ENCODE data around the gene HDAC6. TPM values are rescaled to one million over a fixed set of nuclear protein-coding genes. Genes with fewer than 3 reads are reported as not detected.
"Not testable (repeated sequence)": the region's sequence is repeated elsewhere in the genome, so short reads cannot be mapped to it uniquely, and the experiment has no call there.

The HDAC6 gene

DNA sequence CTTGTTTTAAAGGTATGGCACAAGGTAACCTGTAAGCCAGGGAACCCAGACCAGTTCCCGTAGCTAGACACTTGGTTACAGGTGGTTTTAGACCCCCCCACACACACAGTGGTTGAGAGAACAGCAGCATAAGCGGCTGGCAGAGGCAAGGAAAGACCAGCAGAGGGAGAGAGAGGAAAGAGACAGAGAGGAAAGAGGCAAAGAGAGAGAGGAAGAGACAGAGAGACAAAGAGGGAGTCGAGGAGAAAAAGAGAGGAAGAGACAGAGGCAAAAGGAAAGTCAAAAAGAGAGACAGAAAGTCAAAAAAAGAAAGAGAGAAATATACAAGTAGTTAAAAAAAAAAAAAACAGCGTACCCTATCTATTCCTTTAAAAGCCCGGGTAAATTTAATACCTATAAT lies 53.0 kb downstream of the HDAC6 start:
- Histone ChIP-seq H3K9me3 (replicated peaks; ENCODE audit: low read length) (no peaks in the 10 kb centered on the region), H3K9ac (ENCODE audit: low read depth, low read length) (no peak overlapping the region), H3K4me2 (ENCODE audit: low read length) (no peak overlapping the region), H3K4me3 (ENCODE audit: low read length) (no peak overlapping the region), H3K36me3 (ENCODE audit: insufficient read depth, low read length) (no peaks in the 10 kb centered on the region), H3K27me3 (ENCODE audit: control insufficient read depth, insufficient read depth, low read length) (peaks cover 2% of the 10 kb centered on the region), H3K4me1 (ENCODE audit: control insufficient read depth, insufficient read depth, low read length) (no peaks in the 10 kb centered on the region)

DNA sequence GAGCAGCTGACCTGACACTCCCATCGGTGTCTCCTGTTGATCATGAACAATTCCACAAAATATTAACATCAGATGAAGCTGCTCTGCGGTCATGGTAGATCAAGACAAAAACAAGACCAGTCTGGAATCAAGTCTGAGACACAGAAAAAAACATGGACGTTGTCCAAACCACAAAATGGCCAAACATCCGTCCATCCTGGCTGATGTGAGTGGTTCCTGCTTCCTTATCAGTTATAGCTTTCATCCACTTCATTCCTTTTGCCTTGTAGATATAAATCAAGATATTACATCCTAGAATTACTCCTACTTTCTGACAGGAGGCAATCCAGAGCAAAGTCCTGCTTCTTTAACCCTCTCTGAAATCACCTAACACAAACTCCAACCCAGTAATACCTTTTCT lies 62.3 kb downstream of the HDAC6 start:
- Histone ChIP-seq H3K36me3 (ENCODE audit: insufficient read depth, low read length) (no peaks in the 10 kb centered on the region), H3K9ac (ENCODE audit: low read depth, low read length) (no peak overlapping the region), H3K4me3 (ENCODE audit: low read length) (no peak overlapping the region), H3K9me3 (replicated peaks; ENCODE audit: low read length) (no peaks in the 10 kb centered on the region), H3K4me1 (ENCODE audit: control insufficient read depth, insufficient read depth, low read length) (peaks cover 5% of the 10 kb centered on the region), H3K4me2 (ENCODE audit: low read length) (no peak overlapping the region), H3K27me3 (ENCODE audit: control insufficient read depth, insufficient read depth, low read length) (no peaks in the 10 kb centered on the region)

DNA sequence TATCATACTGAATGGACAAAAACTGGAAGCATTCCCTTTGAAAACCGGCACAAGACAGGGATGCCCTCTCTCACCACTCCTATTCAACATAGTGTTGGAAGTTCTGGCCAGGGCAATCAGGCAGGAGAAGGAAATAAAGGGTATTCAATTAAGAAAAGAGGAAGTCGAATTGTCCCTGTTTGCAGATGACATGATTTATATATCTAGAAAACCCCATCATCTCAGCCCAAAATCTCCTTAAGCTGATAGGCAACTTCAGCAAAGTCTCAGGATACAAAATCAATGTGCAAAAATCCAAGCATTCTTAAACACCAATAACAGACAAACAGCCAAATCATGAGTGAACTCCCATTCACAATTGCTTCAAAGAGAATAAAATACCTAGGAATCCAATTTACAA lies 70.2 kb downstream of the HDAC6 start:
- H3K9ac ChIP-seq (ENCODE audit: low read depth, low read length); H3K4me1 ChIP-seq (ENCODE audit: control insufficient read depth, insufficient read depth, low read length); H3K27me3 ChIP-seq (ENCODE audit: control insufficient read depth, insufficient read depth, low read length); H3K4me2 ChIP-seq (ENCODE audit: low read length); H3K4me3 ChIP-seq (ENCODE audit: low read length); H3K36me3 ChIP-seq (ENCODE audit: insufficient read depth, low read length); H3K9me3 ChIP-seq (replicated peaks; ENCODE audit: low read length): not testable (repeated sequence)

Small RNA genes within 50 kb of the gene (small RNA-seq; reads per million reads assigned to genes)
- not detected for gene RNU6-29P

Measured in skeletal muscle satellite cell (primary cell).